ENCODE measurements around the gene PRF1. TPM values are rescaled to one million over a fixed set of nuclear protein-coding genes. Genes with fewer than 3 reads are reported as not detected.
"Not testable (repeated sequence)": the region's sequence is repeated elsewhere in the genome, so short reads cannot be mapped to it uniquely, and the experiment has no call there.

Gene PRF1
- total RNA-seq, 4 donors from 2014 or later: 0.34 to 2.5 (median 0.70) TPM; not detected in 1

DNA sequence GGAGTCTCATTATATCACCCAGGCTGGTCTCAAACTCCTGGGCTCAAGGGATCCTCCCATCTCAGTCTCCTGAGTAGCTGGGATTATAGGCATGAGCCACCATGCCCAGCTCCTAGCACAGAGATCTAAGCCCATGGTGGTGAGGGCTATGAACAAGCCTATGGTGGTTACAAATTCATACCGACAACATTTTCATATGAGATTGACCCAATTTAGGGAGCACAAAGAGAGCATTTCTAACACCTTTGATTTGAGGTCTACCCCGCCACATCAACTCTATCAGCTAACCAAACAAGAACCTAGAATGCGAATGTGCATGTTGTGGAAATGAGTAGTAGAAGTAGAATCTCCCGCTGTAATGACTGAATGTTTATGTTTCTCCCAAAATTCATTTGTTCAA lies 14.2 kb upstream of the PRF1 start:
- TF ChIP-seq POLR2AphosphoS5 (IDR thresholded peaks at IDR 0.05) (no peak), POLR2A (IDR thresholded peaks at IDR 0.05) (no peak), EP300 (IDR thresholded peaks at IDR 0.05) (no peak)
- TF ChIP-seq, protein P1, sequence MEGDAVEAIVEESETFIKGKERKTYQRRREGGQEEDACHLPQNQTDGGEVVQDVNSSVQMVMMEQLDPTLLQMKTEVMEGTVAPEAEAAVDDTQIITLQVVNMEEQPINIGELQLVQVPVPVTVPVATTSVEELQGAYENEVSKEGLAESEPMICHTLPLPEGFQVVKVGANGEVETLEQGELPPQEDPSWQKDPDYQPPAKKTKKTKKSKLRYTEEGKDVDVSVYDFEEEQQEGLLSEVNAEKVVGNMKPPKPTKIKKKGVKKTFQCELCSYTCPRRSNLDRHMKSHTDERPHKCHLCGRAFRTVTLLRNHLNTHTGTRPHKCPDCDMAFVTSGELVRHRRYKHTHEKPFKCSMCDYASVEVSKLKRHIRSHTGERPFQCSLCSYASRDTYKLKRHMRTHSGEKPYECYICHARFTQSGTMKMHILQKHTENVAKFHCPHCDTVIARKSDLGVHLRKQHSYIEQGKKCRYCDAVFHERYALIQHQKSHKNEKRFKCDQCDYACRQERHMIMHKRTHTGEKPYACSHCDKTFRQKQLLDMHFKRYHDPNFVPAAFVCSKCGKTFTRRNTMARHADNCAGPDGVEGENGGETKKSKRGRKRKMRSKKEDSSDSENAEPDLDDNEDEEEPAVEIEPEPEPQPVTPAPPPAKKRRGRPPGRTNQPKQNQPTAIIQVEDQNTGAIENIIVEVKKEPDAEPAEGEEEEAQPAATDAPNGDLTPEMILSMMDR (IDR thresholded peaks at IDR 0.05): no peak

DNA sequence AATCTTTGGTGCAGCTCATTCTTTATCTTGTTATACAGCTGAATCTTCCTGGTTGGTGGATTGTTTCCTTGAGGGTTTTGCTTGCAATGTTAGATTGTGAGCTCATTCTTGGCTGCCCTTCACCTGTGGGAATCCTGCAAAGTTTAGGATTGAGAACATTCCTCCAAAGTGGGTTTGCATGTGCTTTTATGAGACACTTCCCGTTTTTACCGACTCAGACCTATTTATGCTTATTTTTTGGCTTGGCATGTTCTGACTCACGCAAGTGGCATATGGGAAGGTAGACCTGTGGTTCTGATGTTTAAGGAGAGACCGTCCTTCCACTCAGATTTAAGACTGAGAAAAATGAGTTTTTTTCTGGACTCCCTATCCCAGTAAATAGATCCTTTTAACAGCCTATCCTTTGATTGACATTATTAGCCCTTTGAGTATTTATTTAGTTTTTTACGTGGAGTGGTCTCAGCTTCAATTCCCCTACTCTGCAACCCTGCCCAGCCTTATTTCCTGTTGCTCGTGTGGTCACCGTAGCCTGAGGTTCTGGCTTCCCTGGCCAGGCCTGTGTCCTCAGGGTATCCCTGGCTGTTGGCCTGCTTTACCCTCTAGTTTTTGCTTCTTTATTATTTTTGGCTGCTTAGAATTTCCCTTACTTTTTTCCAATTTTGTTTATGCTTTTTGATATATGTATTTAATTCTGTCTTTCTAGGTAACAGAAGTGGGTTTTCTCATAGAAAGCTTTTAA lies 13.4 kb upstream of the PRF1 start:
- 62% methylated on average over 7 of the region's 7 CpGs for WGBS
- DNase-seq (ENCODE audit: low spot score in 2 of 2): no peak
- Histone ChIP-seq H3K4me3 (no peak overlapping the region), H3K27me3 (peaks cover 6% of the 10 kb centered on the region), H3K36me3 (no peaks in the 10 kb centered on the region), H3K4me1 (no peaks in the 10 kb centered on the region), H3K9me3 (no peaks in the 10 kb centered on the region), H3K27ac (no peak overlapping the region)
- TF ChIP-seq POLR2AphosphoS5 (IDR thresholded peaks at IDR 0.05) (no peak), EP300 (IDR thresholded peaks at IDR 0.05) (no peak), POLR2A (IDR thresholded peaks at IDR 0.05) (no peak)
- TF ChIP-seq, protein P1 (IDR thresholded peaks at IDR 0.05): no peak

More for the DNA sequence above, 14.2 kb upstream of the PRF1 start:
- Histone ChIP-seq H3K36me3 (no peaks in the 10 kb centered on the region), H3K4me3 (no peak overlapping the region), H3K27me3 (peaks cover 6% of the 10 kb centered on the region), H3K9me3 (no peaks in the 10 kb centered on the region), H3K4me1 (no peaks in the 10 kb centered on the region), H3K27ac (no peak overlapping the region)
- no peak for DNase-seq (ENCODE audit: low spot score in 2 of 2)
- 90% methylated on average over 4 of the region's 4 CpGs for WGBS

DNA sequence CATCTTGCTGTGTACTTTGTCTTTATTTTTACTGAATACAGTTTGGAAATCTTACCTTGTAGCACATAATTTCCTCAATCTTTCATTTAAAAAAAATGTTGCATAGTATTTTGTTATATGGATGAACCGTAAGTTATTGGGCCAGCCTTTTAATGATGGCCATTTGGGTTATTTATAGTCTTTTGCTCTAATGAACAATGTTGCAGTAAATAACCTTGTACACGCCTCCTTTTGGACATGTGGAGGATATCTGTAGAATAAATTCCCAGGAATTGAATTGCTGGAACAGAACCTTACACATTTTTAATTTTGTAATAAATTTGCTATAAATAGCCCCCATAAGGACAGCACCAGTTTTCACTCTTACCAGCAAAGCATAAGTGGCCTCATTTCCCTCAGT lies 12.7 kb upstream of the PRF1 start:
- TF ChIP-seq POLR2A (IDR thresholded peaks at IDR 0.05) (no peak), POLR2AphosphoS5 (IDR thresholded peaks at IDR 0.05) (no peak), EP300 (IDR thresholded peaks at IDR 0.05) (no peak)
- TF ChIP-seq, protein P1 (IDR thresholded peaks at IDR 0.05): no peak
- 90% methylated on average over 2 of the region's 2 CpGs for WGBS
- DNase-seq (ENCODE audit: low spot score in 2 of 2): no peak
- Histone ChIP-seq H3K9me3 (no peaks in the 10 kb centered on the region), H3K36me3 (no peaks in the 10 kb centered on the region), H3K27me3 (peaks cover 6% of the 10 kb centered on the region), H3K27ac (no peak overlapping the region), H3K4me1 (no peaks in the 10 kb centered on the region), H3K4me3 (no peak overlapping the region)

DNA sequence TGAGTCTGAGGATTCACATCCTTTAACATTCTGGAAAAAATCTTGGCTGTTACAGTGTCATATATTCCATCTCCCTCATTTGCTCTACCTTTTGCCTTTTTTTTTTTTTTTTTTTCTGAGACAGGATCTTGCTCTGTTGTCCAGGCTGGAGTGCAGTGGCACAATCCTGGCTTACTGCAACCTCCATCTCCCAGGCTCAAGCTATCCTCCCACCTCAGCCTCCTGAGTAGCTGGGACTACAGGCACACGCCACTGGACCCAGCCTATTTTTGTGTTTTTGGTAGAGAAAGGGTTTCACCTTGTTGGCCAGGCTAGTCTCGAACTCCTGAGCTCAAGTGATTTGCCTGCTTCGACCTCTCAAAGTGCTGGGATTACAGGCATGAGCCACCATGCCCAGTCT lies 11.8 kb upstream of the PRF1 start:
- H3K4me3 ChIP-seq; H3K9me3 ChIP-seq; H3K36me3 ChIP-seq; H3K27ac ChIP-seq; DNase-seq (ENCODE audit: low spot score in 2 of 2); H3K4me1 ChIP-seq; H3K27me3 ChIP-seq: not testable (repeated sequence)
- WGBS: 100% methylated on average over 3 of the region's 3 CpGs

DNA sequence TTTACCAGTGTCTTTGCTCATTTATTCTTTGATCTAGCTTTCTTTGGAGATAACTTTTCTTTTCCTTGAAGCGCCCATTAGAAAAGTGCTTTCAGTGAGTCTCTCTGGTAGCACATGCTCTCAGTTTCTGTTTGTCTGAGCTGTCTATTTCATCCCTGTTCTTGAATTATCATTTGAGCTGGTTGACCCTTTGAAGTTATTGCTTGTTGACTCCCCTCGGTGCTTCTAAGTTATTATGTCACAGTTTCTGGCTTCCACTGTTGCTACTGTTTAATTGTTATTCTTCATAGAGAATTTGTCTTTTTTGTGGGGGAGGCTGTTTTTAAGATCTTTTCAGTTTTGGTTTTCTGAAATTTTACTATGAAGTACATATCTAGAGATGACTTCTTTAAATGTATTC lies 11.4 kb upstream of the PRF1 start:
- Histone ChIP-seq H3K4me1 (no peaks in the 10 kb centered on the region), H3K9me3 (no peaks in the 10 kb centered on the region), H3K27me3 (peaks cover 6% of the 10 kb centered on the region), H3K27ac (no peak overlapping the region), H3K4me3 (no peak overlapping the region), H3K36me3 (no peaks in the 10 kb centered on the region)
- TF ChIP-seq POLR2A (IDR thresholded peaks at IDR 0.05): no peak
- DNase-seq (ENCODE audit: low spot score in 2 of 2): no peak
- 67% methylated on average over 2 of the region's 2 CpGs for WGBS

DNA sequence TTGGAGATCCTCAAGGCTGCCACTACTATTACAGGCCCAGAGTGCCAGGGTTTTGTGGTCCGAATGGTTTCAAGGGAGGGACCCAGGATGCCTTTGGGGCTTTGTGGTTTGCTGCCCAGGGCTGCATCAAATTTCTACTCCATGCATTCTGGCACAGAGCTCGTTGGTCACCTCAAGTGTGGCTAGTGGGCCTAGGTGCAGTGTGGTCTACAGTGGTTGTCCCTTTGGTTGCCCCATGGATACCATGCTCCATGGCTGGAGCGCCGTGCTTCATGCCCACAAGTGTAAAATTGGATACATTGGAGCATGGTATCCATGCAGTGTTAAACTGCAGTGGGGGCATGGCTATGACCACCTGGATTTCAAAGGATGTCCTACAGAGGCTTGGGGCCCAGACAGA lies 5.4 kb upstream of the PRF1 start:
- no peak overlapping the region for H3K27ac ChIP-seq
- 93% methylated on average over 1 of the region's 4 CpGs for whole genome bisulfite sequencing
- H3K9me3 ChIP-seq: no peaks in the 10 kb centered on the region
- no peaks in the 10 kb centered on the region for H3K27me3 ChIP-seq
- TF ChIP-seq POLR2AphosphoS5 (IDR thresholded peaks at IDR 0.05): no peak
- no peak for TF ChIP-seq EP300 (IDR thresholded peaks at IDR 0.05)
- TF ChIP-seq, protein P1 (IDR thresholded peaks at IDR 0.05): no peak
- no peak for TF ChIP-seq POLR2A (IDR thresholded peaks at IDR 0.05)
- no peaks in the 10 kb centered on the region for H3K4me1 ChIP-seq
- no peak for DNase-seq (ENCODE audit: low spot score in 2 of 2)
- H3K4me3 ChIP-seq: no peak overlapping the region
- no peaks in the 10 kb centered on the region for H3K36me3 ChIP-seq
